GM12891 (cell line): Measurements from ENCODE around the gene HDLBP.
"Not testable (repeated sequence)": the region's sequence is repeated elsewhere in the genome, so short reads cannot be mapped to it uniquely, and the experiment has no call there.

Experiments
- DNase-seq: peaks from one replicate; pipeline ENCODE4 v3.0.0; 2011; ENCODE audit warnings: low spot score; ENCODE audit not compliant: insufficient read length
- FAIRE-seq: peaks from 2 replicates; lab custom pipeline; 2011; peaks lifted over from hg19 to GRCh38; lab: Jason Lieb, UNC
- PAX5 ChIP-seq: IDR thresholded peaks from 2 replicates; pipeline ENCODE4 v1.6.1; 2011; ENCODE audit warnings: low read length, moderate library complexity, mild to moderate bottlenecking; ENCODE audit not compliant: insufficient read depth, severe bottlenecking
- POLR2A ChIP-seq: IDR thresholded peaks from 2 replicates; pipeline ENCODE4 v1.6.1; 2011; ENCODE audit warnings: low read depth, low read length, control low read depth
- POLR2AphosphoS5 ChIP-seq: IDR thresholded peaks from 2 replicates; pipeline ENCODE4 v1.6.1; 2011; ENCODE audit warnings: low read depth, low read length, control low read depth
- POU2F2 ChIP-seq: IDR thresholded peaks from 2 replicates; pipeline ENCODE4 v1.6.1; 2011; ENCODE audit warnings: low read depth, mild to moderate bottlenecking, control low read depth, low read length, moderate library complexity
- SPI1 ChIP-seq: IDR thresholded peaks from 2 replicates; pipeline ENCODE4 v1.6.1; 2011; ENCODE audit warnings: low read depth, low read length, control low read depth
- TAF1 ChIP-seq: IDR thresholded peaks from 2 replicates; pipeline ENCODE4 v1.6.1; 2011; ENCODE audit warnings: low read depth, low read length, control low read depth

The HDLBP gene

GRCh38 chr2:241334813-241335212, 19.3 kb upstream of the HDLBP start:
- DNase-seq (no peak), FAIRE-seq (no peak)
- TF ChIP-seq POLR2A (no peak), SPI1 (no peak), TAF1 (no peak), POU2F2 (no peak), POLR2AphosphoS5 (no peak), PAX5 (no peak)

- TF ChIP-seq POLR2AphosphoS5 (no peak), POU2F2 (no peak), SPI1 (no peak), POLR2A (no peak), PAX5 (no peak), TAF1 (no peak)
- no peak for FAIRE-seq
- DNase-seq = no peak
Observed at GRCh38 chr2:241330616-241330981, 15.1 kb upstream of the HDLBP start.

DNA sequence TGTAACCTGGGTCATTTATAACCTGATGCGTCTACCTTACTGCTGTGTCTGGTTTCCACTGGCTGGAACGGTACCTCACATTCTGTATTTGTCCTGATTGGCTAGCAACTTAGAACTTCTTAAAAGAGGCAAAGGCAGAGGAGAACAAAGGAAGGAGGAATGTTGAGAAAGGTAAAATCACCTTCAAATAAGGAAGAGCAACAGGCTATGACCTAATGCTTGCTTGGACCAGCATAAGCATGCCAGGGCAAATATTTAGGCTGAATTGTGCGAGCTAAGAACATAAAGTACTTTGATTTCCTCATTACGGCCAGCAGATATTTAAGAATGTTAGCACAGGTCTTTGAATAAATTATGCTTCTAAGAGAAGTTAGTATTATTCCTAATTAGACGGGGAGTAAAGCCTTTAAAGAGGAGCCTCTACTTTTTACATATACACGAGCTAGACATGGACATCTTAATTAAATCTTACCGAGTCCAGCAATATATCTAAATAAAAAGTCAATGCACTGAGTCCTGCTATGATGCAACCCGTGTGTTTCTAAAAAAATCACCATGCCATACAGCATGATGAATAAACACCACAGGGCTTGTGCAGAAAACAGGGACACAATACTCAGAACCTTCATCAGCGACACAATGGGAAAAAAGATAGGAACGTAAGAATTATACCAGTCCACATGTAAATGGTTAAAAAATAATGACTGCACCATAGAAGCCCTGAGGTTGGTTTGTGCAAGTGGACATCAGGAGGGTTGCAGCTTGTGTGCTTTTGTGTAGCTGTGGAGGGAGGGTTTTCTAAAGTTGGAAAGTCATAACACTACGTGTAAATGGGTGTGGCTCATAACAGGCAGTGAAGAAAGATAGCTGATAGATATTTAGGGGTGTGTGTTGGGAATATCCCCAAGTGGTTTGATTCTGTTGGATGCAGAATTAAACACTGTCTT, 14.5 kb upstream of the HDLBP start:
- no peak for FAIRE-seq
- TF ChIP-seq PAX5 (no peak), SPI1 (no peak), POLR2AphosphoS5 (no peak), TAF1 (no peak), POLR2A (no peak; the same call in 1 of the 2 replicates), POU2F2 (no peak)
- DNase-seq = no peak

DNA sequence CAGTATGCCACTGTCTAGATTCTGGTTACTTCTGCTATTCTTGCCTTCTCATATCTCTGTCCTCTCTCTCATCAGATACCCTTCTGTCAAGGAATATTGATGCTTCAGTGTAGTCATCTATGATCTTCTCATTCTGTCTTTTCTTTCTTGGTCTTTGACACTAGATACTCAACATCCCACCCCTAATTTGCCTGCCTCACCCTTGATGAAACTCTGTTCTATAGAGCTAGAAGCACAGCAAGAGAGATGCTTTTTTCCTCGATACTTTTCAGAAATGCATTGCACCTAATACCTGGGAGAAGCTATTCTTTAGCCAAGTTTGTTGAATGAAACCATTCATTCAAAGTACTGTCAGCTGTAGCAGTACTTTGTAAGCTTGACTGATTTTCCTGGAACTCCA, 9.8 kb upstream of the HDLBP start:
- no peak for DNase-seq
- TF ChIP-seq POLR2A (no peak), POU2F2 (no peak), PAX5 (no peak), SPI1 (no peak), POLR2AphosphoS5 (no peak), TAF1 (no peak)
- no peak for FAIRE-seq

DNA sequence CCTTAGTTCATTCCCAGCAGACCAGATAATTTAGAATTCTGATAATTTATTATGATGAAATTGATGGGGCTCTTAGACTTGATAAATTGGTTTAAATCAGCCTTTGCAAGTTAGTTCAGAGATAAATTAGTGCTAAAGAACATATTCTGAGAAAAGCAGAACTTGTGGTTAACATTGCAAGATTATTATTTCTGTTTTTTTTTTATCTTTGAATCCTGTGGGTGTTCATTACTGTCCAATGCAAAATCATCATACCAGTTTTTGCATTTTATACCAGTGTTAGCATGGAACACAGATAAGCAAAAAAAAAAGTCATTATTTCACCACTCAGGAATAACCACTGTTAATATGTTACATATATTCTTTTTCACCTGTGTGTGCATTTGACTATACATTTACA, 9.3 kb upstream of the HDLBP start:
- TF ChIP-seq SPI1 (no peak), TAF1 (no peak), PAX5 (no peak), POLR2AphosphoS5 (no peak), POLR2A (no peak), POU2F2 (no peak)
- FAIRE-seq (no peak), DNase-seq (no peak)

DNA sequence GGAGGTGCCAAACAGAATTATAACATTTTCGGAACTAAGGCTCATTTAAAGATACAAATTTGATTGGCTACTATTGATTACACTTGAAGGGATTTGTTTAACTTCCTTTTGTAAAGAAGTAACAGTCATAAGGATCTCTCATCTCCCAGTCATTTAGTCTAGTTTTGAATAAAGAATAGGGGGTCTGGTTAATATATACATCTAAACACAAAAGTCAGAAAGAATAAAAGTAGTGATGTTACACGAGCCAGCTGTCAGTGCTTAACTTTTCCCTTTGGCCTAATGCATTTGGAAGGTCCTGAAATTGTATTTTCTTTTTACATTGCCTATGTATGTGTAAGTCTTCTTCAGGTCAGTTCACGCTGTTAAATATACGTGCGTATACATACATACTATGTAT, 8.3 kb upstream of the HDLBP start:
- FAIRE-seq (no peak), DNase-seq (no peak)
- no peak for TF ChIP-seq TAF1
- TF ChIP-seq PAX5 = no peak
- no peak for TF ChIP-seq POLR2A
- TF ChIP-seq POLR2AphosphoS5 = no peak

- DNase-seq (no peak), FAIRE-seq (no peak)
- TF ChIP-seq SPI1 = no peak
- no peak for TF ChIP-seq POLR2A
- no peak for TF ChIP-seq POLR2AphosphoS5
- no peak for TF ChIP-seq TAF1
- no peak for TF ChIP-seq PAX5
- no peak for TF ChIP-seq POU2F2
Observed at GRCh38 chr2:241321886-241322285, 6.4 kb upstream of the HDLBP start.

DNA sequence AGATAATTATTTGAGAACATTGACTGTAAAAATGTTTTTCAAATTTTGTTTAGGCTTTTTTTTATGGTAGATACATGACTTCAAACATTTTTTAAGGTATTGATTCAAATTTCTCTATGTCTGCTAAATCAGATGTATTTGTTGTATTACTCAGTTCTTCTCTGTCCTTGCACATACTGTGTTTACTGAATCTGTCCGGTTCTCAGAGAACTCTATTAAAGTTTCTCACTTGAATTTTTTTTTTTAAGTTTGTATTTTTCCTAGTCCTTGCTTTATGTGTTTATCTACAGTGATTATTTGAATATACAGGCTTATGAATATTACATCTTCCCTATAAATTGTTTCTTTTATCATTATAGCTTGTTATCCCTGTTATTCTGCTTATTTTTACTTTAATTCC, 5.6 kb upstream of the HDLBP start:
- DNase-seq (no peak), FAIRE-seq (no peak)
- no peak for TF ChIP-seq POLR2A
- no peak for TF ChIP-seq PAX5
- TF ChIP-seq SPI1 = no peak
- no peak for TF ChIP-seq TAF1
- no peak for TF ChIP-seq POLR2AphosphoS5
- no peak for TF ChIP-seq POU2F2

- DNase-seq (no peak), FAIRE-seq (no peak)
- no peak for TF ChIP-seq SPI1
- no peak for TF ChIP-seq POLR2A
- no peak for TF ChIP-seq POU2F2
- no peak for TF ChIP-seq TAF1
- no peak for TF ChIP-seq POLR2AphosphoS5
- TF ChIP-seq PAX5 = no peak
Observed at GRCh38 chr2:241320394-241320793, 4.9 kb upstream of the HDLBP start.

- FAIRE-seq = not testable (repeated sequence)
Observed at GRCh38 chr2:241318830-241319229, 3.4 kb upstream of the HDLBP start.

GRCh38 chr2:241317391-241317790, 1.9 kb upstream of the HDLBP start:
- no peak for TF ChIP-seq PAX5
- TF ChIP-seq POLR2AphosphoS5 = 0 out of 2 replicates have a peak, but pooled peaks have one; percentile 8
- no peak for TF ChIP-seq SPI1
- TF ChIP-seq POLR2A = no peak; the same call in 1 of the 2 replicates
- TF ChIP-seq POU2F2 = no peak
- no peak for TF ChIP-seq TAF1
- DNase-seq (no peak), FAIRE-seq (no peak)

More at GRCh38 chr2:241318830-241319229, 3.4 kb upstream of the HDLBP start:
- DNase-seq = not testable (repeated sequence)
